ENCODE data around the gene GOLGA6L10. TPM values are rescaled to one million over a fixed set of nuclear protein-coding genes. Genes with fewer than 3 reads are reported as not detected.
"Not testable (repeated sequence)": the region's sequence is repeated elsewhere in the genome, so short reads cannot be mapped to it uniquely, and the experiment has no call there.

Gene GOLGA6L10
- total and polyA plus RNA-seq, 12 donors, result 0.14 to 4.4 (median 0.99) TPM

- Histone ChIP-seq H3K4me3 (no peak overlapping the region), H3K4me1 (replicated peaks in 1 of 2) (no peaks in the 10 kb centered on the region), H3K27ac (no peak overlapping the region), H3K27me3 (no peaks in the 10 kb centered on the region), H3K9me3 (replicated peaks in 1 of 3) (no peaks in the 10 kb centered on the region), H3K36me3 (replicated peaks in 1 of 2) (no peaks in the 10 kb centered on the region)
- DNase-seq, result peak in 1 of 7 donors; percentile 24
- 90 to 100% (median 95%) methylated on average over 2 to 12 of the region's 12 CpGs for WGBS, 4 donors
- intact Hi-C loops (cut with DNase I), result no loop called here
- TF ChIP-seq CTCF (IDR thresholded peaks at IDR 0.05) (no peak), POLR2A (IDR thresholded peaks at IDR 0.05) (no peak)
Measured at GRCh38 chr15:82303956-82304777, 45.1 kb downstream of the GOLGA6L10 start.

- Histone ChIP-seq H3K4me1 (replicated peaks in 1 of 2) (no peaks in the 10 kb centered on the region), H3K4me3 (no peak overlapping the region), H3K27me3 (no peaks in the 10 kb centered on the region), H3K9me3 (replicated peaks in 1 of 3) (no peaks in the 10 kb centered on the region), H3K27ac (no peak overlapping the region), H3K36me3 (replicated peaks in 1 of 2) (no peaks in the 10 kb centered on the region)
- intact Hi-C loops (cut with DNase I), result no loop called here
- WGBS, 4 donors, result 64 to 90% (median 86%) methylated on average over 2 to 3 of the region's 3 CpGs
- peak in 1 of 7 donors; percentile 20 for DNase-seq
- TF ChIP-seq CTCF (IDR thresholded peaks at IDR 0.05) (no peak), POLR2A (IDR thresholded peaks at IDR 0.05) (no peak)
Measured at GRCh38 chr15:82301296-82302016, 47.8 kb downstream of the GOLGA6L10 start.

GRCh38 chr15:82300883-82301282, 48.4 kb downstream of the GOLGA6L10 start:
- 89 to 93% (median 91%) methylated on average over 4 to 7 of the region's 7 CpGs for WGBS, 4 donors
- H3K4me1 ChIP-seq (replicated peaks in 1 of 2), result no peaks in the 10 kb centered on the region
- no peak for TF ChIP-seq POLR2A (IDR thresholded peaks at IDR 0.05)
- no peak for TF ChIP-seq CTCF (IDR thresholded peaks at IDR 0.05)
- DNase-seq, result peak in 1 of 7 donors; percentile 35
- no peak overlapping the region for H3K4me3 ChIP-seq
- H3K36me3 ChIP-seq (replicated peaks in 1 of 2), result no peaks in the 10 kb centered on the region
- H3K27ac ChIP-seq, result peak overlapping the region in 1 of 5 donors; percentile 55
- H3K27me3 ChIP-seq, result no peaks in the 10 kb centered on the region
- intact Hi-C loops (cut with DNase I), result no loop called here
- no peaks in the 10 kb centered on the region for H3K9me3 ChIP-seq (replicated peaks in 1 of 3)

- TF ChIP-seq POLR2A (IDR thresholded peaks at IDR 0.05), result peak in 1 of 2 donors; percentile 26
- H3K27me3 ChIP-seq; H3K4me1 ChIP-seq (replicated peaks in 1 of 2); intact Hi-C loops (cut with DNase I); H3K4me3 ChIP-seq; H3K9me3 ChIP-seq (replicated peaks in 1 of 3); H3K36me3 ChIP-seq (replicated peaks in 1 of 2): not testable (repeated sequence)
- 33 to 45% (median 34%) methylated on average over 5 to 6 of the region's 6 CpGs for WGBS, 4 donors
- peak; percentile 27 to 80 (median 69) for DNase-seq
- peak overlapping the region in 1 of 5 donors; percentile 55 for H3K27ac ChIP-seq
Measured at GRCh38 chr15:82300326-82300725, 48.9 kb downstream of the GOLGA6L10 start.

GRCh38 chr15:82299511-82299914, 49.8 kb downstream of the GOLGA6L10 start:
- DNase-seq; intact Hi-C loops (cut with DNase I); H3K4me3 ChIP-seq; H3K27me3 ChIP-seq; H3K4me1 ChIP-seq (replicated peaks in 1 of 2); H3K9me3 ChIP-seq (replicated peaks in 1 of 3); H3K36me3 ChIP-seq (replicated peaks in 1 of 2); H3K27ac ChIP-seq: not testable (repeated sequence)
- WGBS, 4 donors, result 67 to 100% (median 83%) methylated on average over 1 to 3 of the region's 6 CpGs
